ENCODE measurements around the gene OR2D3.

The OR2D3 gene

DNA sequence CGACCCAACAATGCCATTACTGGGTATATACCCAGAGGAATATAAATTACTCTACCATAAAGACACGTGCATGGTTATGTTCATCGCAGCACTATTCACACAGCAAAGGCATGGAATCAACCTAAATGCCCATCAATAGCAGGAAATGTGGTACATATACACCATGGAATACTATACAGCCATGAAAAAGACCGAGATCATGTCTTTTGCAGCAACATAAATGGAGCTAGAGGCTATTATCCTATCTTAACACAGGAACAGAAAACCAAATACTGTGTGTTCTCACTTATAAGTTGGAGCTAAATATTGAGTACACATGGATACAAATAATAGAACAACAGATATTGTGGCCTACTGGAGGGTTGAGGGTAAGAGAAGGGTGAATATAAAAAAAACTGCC lies 32.0 kb upstream of the OR2D3 start:
- H3F3A ChIP-seq (ENCODE audit: insufficient read depth, low read length): no peaks in the 10 kb centered on the region
- H2AFZ ChIP-seq (ENCODE audit: low read length): no peak overlapping the region
- no peak overlapping the region for H3K27ac ChIP-seq (ENCODE audit: low read length)
- no peaks in the 10 kb centered on the region for H3K9me3 ChIP-seq (replicated peaks; ENCODE audit: insufficient read depth, low read length)
- no peaks in the 10 kb centered on the region for H3K9me2 ChIP-seq (replicated peaks; ENCODE audit: insufficient read depth, low read length)
- no peak for DNase-seq
- H3K27me3 ChIP-seq (replicated peaks; ENCODE audit: insufficient read depth, low read length): no peaks in the 10 kb centered on the region
- no peak overlapping the region for H3K4me3 ChIP-seq (ENCODE audit: low read length)
- no peaks in the 10 kb centered on the region for H4K20me1 ChIP-seq (ENCODE audit: insufficient read depth, low read length)
- no peak overlapping the region for H3K4me2 ChIP-seq (ENCODE audit: low read depth, low read length)
- TF ChIP-seq, protein P1, sequence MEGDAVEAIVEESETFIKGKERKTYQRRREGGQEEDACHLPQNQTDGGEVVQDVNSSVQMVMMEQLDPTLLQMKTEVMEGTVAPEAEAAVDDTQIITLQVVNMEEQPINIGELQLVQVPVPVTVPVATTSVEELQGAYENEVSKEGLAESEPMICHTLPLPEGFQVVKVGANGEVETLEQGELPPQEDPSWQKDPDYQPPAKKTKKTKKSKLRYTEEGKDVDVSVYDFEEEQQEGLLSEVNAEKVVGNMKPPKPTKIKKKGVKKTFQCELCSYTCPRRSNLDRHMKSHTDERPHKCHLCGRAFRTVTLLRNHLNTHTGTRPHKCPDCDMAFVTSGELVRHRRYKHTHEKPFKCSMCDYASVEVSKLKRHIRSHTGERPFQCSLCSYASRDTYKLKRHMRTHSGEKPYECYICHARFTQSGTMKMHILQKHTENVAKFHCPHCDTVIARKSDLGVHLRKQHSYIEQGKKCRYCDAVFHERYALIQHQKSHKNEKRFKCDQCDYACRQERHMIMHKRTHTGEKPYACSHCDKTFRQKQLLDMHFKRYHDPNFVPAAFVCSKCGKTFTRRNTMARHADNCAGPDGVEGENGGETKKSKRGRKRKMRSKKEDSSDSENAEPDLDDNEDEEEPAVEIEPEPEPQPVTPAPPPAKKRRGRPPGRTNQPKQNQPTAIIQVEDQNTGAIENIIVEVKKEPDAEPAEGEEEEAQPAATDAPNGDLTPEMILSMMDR (IDR thresholded peaks at IDR 0.05; ENCODE audit: low read length): no peak
- TF ChIP-seq EZH2 (optimal IDR thresholded peaks at IDR 0.05; ENCODE audit: low read depth, low read length) (no peak), EZH2phosphoT487 (IDR thresholded peaks at IDR 0.05; ENCODE audit: low read length) (no peak)
- no peaks in the 10 kb centered on the region for H3K36me3 ChIP-seq (replicated peaks; ENCODE audit: insufficient read depth, low read length)
- H3K79me2 ChIP-seq (ENCODE audit: low read length): no peaks in the 10 kb centered on the region
- H3K9ac ChIP-seq (ENCODE audit: low read length): no peak overlapping the region
- no peaks in the 10 kb centered on the region for H3K4me1 ChIP-seq (ENCODE audit: low read length)

DNA sequence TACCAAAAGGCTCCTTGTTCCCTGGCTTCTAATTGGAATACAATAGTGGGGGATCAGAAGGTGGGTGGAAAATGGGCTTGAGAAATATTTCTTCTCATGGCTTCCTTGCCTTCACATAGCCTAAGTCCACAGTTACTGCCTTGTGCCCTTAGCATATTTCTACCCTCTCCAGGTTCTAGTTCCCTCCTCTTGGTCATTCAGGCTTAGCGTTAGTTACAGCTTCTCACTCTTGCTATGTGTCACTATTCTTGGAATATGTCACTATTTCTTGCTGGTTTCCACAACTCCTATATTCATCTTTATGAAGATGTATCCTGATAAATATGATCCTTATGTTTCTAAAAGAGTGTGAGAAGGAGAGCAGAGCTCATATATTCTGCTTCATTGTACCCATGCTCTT lies 31.0 kb upstream of the OR2D3 start:
- no peaks in the 10 kb centered on the region for H3K36me3 ChIP-seq (replicated peaks; ENCODE audit: insufficient read depth, low read length)
- H2AFZ ChIP-seq (ENCODE audit: low read length): no peak overlapping the region
- no peaks in the 10 kb centered on the region for H3K27me3 ChIP-seq (replicated peaks; ENCODE audit: insufficient read depth, low read length)
- H3K79me2 ChIP-seq (ENCODE audit: low read length): no peaks in the 10 kb centered on the region
- DNase-seq: no peak
- H3K9me3 ChIP-seq (replicated peaks; ENCODE audit: insufficient read depth, low read length): no peaks in the 10 kb centered on the region
- TF ChIP-seq, protein P1 (IDR thresholded peaks at IDR 0.05; ENCODE audit: low read length): no peak
- TF ChIP-seq EZH2phosphoT487 (IDR thresholded peaks at IDR 0.05; ENCODE audit: low read length) (no peak), EZH2 (optimal IDR thresholded peaks at IDR 0.05; ENCODE audit: low read depth, low read length) (no peak)
- H3K27ac ChIP-seq (ENCODE audit: low read length): no peak overlapping the region
- H3K9me2 ChIP-seq (replicated peaks; ENCODE audit: insufficient read depth, low read length): no peaks in the 10 kb centered on the region
- H3K4me3 ChIP-seq (ENCODE audit: low read length): no peak overlapping the region
- H3K4me2 ChIP-seq (ENCODE audit: low read depth, low read length): no peak overlapping the region
- peaks cover under 1% of the 10 kb centered on the region for H3K4me1 ChIP-seq (ENCODE audit: low read length)
- H3K9ac ChIP-seq (ENCODE audit: low read length): no peak overlapping the region
- H4K20me1 ChIP-seq (ENCODE audit: insufficient read depth, low read length): no peaks in the 10 kb centered on the region
- no peaks in the 10 kb centered on the region for H3F3A ChIP-seq (ENCODE audit: insufficient read depth, low read length)

DNA sequence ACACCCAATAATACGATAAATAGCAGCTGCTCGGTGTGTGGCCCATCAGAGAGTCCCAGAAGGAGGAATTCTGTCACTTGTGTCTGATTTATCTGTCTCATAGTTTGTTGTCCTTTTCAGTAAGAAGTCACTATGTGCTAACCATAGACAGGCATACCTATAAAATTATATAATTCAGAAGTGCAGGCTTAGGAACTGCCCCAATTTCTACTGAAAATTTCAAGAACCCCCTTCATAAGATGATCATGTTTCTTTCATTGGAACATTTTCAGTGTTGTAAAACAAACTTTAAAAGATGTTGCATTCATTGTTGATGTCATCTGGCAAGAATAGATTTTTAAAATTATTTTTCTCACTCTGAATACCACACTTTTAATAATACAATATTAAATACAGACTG lies 28.4 kb upstream of the OR2D3 start, which contains the start of gene OR2D2:
Gene OR2D2, minus strand, starts transcription at position 101 of the 400 bp plus-strand sequence. Its CDS starts 0 bp downstream, at position 101.
- Histone ChIP-seq H3K9me2 (replicated peaks; ENCODE audit: insufficient read depth, low read length) (no peaks in the 10 kb centered on the region), H3K79me2 (ENCODE audit: low read length) (no peaks in the 10 kb centered on the region), H3K9ac (ENCODE audit: low read length) (no peak within 1 kb of the TSS), H3K27ac (ENCODE audit: low read length) (no peak within 1 kb of the TSS), H3K36me3 (replicated peaks; ENCODE audit: insufficient read depth, low read length) (no peaks in the 10 kb centered on the region), H3K4me3 (ENCODE audit: low read length) (no peak within 1 kb of the TSS), H2AFZ (ENCODE audit: low read length) (no peak within 1 kb of the TSS), H3K9me3 (replicated peaks; ENCODE audit: insufficient read depth, low read length) (no peaks in the 10 kb centered on the region), H4K20me1 (ENCODE audit: insufficient read depth, low read length) (no peaks in the 10 kb centered on the region), H3K4me1 (ENCODE audit: low read length) (peaks cover 6% of the 10 kb centered on the region), H3K27me3 (replicated peaks; ENCODE audit: insufficient read depth, low read length) (no peaks in the 10 kb centered on the region), H3K4me2 (ENCODE audit: low read depth, low read length) (no peak within 1 kb of the TSS), H3F3A (ENCODE audit: insufficient read depth, low read length) (no peaks in the 10 kb centered on the region)
- TF ChIP-seq EZH2 (optimal IDR thresholded peaks at IDR 0.05; ENCODE audit: low read depth, low read length): no peak
- TF ChIP-seq EZH2phosphoT487 (IDR thresholded peaks at IDR 0.05; ENCODE audit: low read length): no peak
- TF ChIP-seq, protein P1 (IDR thresholded peaks at IDR 0.05; ENCODE audit: low read length): no peak
- DNase-seq: no peak

Data from MM.1S (cell line).